Amniotic epithelial cell (primary cell): ENCODE measurements around the gene EHD3.

ENCODE experiments used
- DNase-seq: peaks from one replicate; pipeline ENCODE4 v3.0.0-alpha.2; 2010; ENCODE audit warnings: low read depth

Gene EHD3

GRCh38 chr2:31212659-31213600 lies 21.0 kb upstream of the EHD3 start:
- peak; percentile 51 for DNase-seq

GRCh38 chr2:31213601-31214443 lies 20.1 kb upstream of the EHD3 start:
- peak; percentile 9 for DNase-seq

GRCh38 chr2:31214444-31214915 lies 19.5 kb upstream of the EHD3 start:
- no peak for DNase-seq

GRCh38 chr2:31216734-31217133 lies 17.2 kb upstream of the EHD3 start:
- DNase-seq: no peak

GRCh38 chr2:31217465-31218200 lies 16.3 kb upstream of the EHD3 start, which contains the start of gene CAPN14:
Gene CAPN14 (minus strand): TSS chr2:31217515. CDS start chr2:31205447, 12,068 bp downstream.
- no peak for DNase-seq

- no peak for DNase-seq
Measured at GRCh38 chr2:31219131-31219969, 14.6 kb upstream of the EHD3 start.

GRCh38 chr2:31221544-31221943 lies 12.4 kb upstream of the EHD3 start:
- DNase-seq: no peak

GRCh38 chr2:31222071-31222470 lies 11.9 kb upstream of the EHD3 start:
- DNase-seq: no peak

GRCh38 chr2:31223026-31223425 lies 10.9 kb upstream of the EHD3 start:
- DNase-seq: no peak

- no peak for DNase-seq
Measured at GRCh38 chr2:31223749-31224148, 10.2 kb upstream of the EHD3 start.

GRCh38 chr2:31226266-31226665 lies 7.7 kb upstream of the EHD3 start:
- no peak for DNase-seq

GRCh38 chr2:31227110-31227509 lies 6.8 kb upstream of the EHD3 start:
- no peak for DNase-seq

GRCh38 chr2:31227711-31228125 lies 6.2 kb upstream of the EHD3 start:
- no peak for DNase-seq

- no peak for DNase-seq
Measured at GRCh38 chr2:31228717-31229116, 5.2 kb upstream of the EHD3 start.

GRCh38 chr2:31230751-31231150 lies 3.2 kb upstream of the EHD3 start:
- DNase-seq: no peak

- DNase-seq: no peak
Measured at GRCh38 chr2:31231571-31232302, 2.2 kb upstream of the EHD3 start.

- no peak for DNase-seq
Measured at GRCh38 chr2:31232586-31232985, 1.4 kb upstream of the EHD3 start.

GRCh38 chr2:31233231-31233630 lies 721 bp upstream of the EHD3 start:
- DNase-seq: no peak

GRCh38 chr2:31234683-31235503 lies 941 bp downstream of the EHD3 start:
- no peak for DNase-seq
